Kidney epithelial cell (primary cell): Measurements from ENCODE around the gene GRIK5. TPM values are rescaled to one million over a fixed set of nuclear protein-coding genes. Genes with fewer than 3 reads are reported as not detected.

Experiments used
- DNase-seq: peaks from one replicate; pipeline ENCODE4 v3.0.0-alpha.2; 2010; ENCODE audit warnings: low read depth
- H3K27me3 ChIP-seq: 2 replicates; pipeline ENCODE4 v1.6.0; 2011; ENCODE audit warnings: low read length; ENCODE audit not compliant: control insufficient read depth, insufficient read depth
- H3K36me3 ChIP-seq: 2 replicates; pipeline ENCODE4 v1.5.1; 2011; ENCODE audit warnings: low read length; ENCODE audit not compliant: control insufficient read depth, insufficient read depth
- H3K4me3 ChIP-seq: 2 replicates; pipeline ENCODE4 v1.5.1; 2011; ENCODE audit warnings: low read depth, mild to moderate bottlenecking, control low read depth, low read length
- total RNA-seq: library from RNA; depleted of rRNA; stranded (reverse); fragments of >200 nt; gene quantifications from 2 replicates; pipeline ENCODE4 v1.2.3, GENCODE V29; 2015
- TF ChIP-seq, protein P1 (sequence below): IDR thresholded peaks from 2 replicates; pipeline ENCODE4 v1.5.1; 2011; ENCODE audit warnings: mild to moderate bottlenecking, moderate library complexity, low read length, control low read depth, inconsistent platforms; ENCODE audit not compliant: insufficient read depth, poor library complexity, severe bottlenecking

The GRIK5 gene
- total RNA-seq, 1 donor from 2014 or later, result 14.2 TPM

- TF ChIP-seq, protein P1, sequence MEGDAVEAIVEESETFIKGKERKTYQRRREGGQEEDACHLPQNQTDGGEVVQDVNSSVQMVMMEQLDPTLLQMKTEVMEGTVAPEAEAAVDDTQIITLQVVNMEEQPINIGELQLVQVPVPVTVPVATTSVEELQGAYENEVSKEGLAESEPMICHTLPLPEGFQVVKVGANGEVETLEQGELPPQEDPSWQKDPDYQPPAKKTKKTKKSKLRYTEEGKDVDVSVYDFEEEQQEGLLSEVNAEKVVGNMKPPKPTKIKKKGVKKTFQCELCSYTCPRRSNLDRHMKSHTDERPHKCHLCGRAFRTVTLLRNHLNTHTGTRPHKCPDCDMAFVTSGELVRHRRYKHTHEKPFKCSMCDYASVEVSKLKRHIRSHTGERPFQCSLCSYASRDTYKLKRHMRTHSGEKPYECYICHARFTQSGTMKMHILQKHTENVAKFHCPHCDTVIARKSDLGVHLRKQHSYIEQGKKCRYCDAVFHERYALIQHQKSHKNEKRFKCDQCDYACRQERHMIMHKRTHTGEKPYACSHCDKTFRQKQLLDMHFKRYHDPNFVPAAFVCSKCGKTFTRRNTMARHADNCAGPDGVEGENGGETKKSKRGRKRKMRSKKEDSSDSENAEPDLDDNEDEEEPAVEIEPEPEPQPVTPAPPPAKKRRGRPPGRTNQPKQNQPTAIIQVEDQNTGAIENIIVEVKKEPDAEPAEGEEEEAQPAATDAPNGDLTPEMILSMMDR, result peak; percentile 71
- Histone ChIP-seq H3K36me3 (no peaks in the 10 kb centered on the region), H3K27me3 (peaks cover 9% of the 10 kb centered on the region), H3K4me3 (no peak overlapping the region)
- DNase-seq, result no peak
These were observed 22.3 kb upstream of the GRIK5 start for GRCh38 chr19:42092350-42092749.

DNA sequence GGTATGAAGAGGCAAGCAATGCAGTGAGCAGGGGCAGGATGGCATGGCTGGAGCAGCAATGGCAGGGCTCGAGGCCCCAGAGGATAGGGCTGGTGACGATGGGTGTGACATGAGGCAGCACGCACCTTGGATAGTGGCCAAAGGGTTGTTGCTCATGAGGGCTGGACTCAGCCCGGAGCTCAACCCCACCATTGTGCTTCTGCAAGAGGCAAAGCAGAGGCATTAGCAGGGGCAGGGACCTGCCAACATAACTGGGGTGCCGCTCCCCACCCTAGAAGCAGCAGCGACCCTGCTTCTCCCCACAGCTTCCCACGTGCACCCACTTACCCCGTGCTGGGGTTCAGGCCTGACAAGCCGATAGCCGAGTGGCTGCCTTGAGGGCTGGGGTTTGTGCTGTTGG, 21.7 kb upstream of the GRIK5 start:
- H3K36me3 ChIP-seq, result no peaks in the 10 kb centered on the region
- peaks cover 9% of the 10 kb centered on the region for H3K27me3 ChIP-seq
- DNase-seq, result no peak
- no peak overlapping the region for H3K4me3 ChIP-seq
- TF ChIP-seq, protein P1, result no peak

DNA sequence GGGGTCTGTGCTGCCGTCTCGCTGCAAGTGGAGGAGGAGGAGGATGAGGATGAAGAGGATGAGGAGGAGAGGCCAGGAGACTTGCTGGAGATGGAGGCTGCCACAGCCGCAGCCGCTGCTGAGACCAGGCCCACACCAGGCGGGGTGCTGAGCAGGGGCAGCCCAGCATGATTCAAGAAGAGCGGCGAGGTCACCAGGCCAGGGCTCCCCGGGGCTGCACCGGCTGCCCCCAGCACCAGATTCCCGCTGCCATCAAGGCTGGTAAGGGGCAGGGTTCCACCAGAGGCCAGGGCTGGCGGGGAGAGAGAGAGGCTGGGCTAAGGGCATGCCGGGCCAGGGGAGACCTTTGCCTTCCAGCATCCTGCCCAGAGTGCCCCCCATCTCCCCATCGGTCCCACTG, 21.3 kb upstream of the GRIK5 start:
- TF ChIP-seq, protein P1, result no peak
- no peak for DNase-seq
- Histone ChIP-seq H3K4me3 (no peak overlapping the region), H3K36me3 (no peaks in the 10 kb centered on the region), H3K27me3 (peaks cover 9% of the 10 kb centered on the region)

DNA sequence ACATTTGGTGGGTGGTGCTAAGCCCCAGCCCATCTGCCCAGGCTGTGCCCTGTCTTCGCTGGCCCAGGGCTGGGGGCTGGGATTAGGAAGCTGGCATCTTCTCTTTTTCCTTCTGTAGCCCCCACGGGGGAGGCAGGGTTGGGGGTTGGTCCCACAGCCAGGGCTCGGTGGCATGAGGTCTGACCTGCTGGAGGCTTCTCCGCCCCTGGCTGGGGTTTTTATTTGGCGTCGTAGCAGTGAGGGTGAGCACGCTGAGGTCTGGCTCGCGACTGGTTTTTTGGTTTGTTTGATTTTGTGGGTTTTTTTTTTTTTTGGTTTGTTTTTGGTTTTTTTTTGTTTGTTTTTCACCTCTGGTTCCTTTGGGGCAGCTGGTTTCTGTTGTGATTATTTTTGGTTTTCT, 20.7 kb upstream of the GRIK5 start:
- Histone ChIP-seq H3K36me3 (no peaks in the 10 kb centered on the region), H3K27me3 (peaks cover 4% of the 10 kb centered on the region), H3K4me3 (no peak overlapping the region)
- TF ChIP-seq, protein P1, result no peak
- no peak for DNase-seq

- Histone ChIP-seq H3K4me3 (no peak overlapping the region), H3K36me3 (no peaks in the 10 kb centered on the region), H3K27me3 (no peaks in the 10 kb centered on the region)
- TF ChIP-seq, protein P1, result no peak
- DNase-seq, result no peak
These were observed 19.8 kb upstream of the GRIK5 start for GRCh38 chr19:42089772-42090171.

- Histone ChIP-seq H3K4me3 (no peak overlapping the region), H3K27me3 (no peaks in the 10 kb centered on the region), H3K36me3 (no peaks in the 10 kb centered on the region)
- TF ChIP-seq, protein P1, result no peak
- DNase-seq, result no peak
These were observed 19.3 kb upstream of the GRIK5 start for GRCh38 chr19:42089191-42089750.
